Measurements from ENCODE around the gene TANGO6. TPM values are rescaled to one million over a fixed set of nuclear protein-coding genes. Genes with fewer than 3 reads are reported as not detected.

Gene TANGO6
- total RNA-seq, 1 donor from 2014 or later: 10.9 TPM

DNA sequence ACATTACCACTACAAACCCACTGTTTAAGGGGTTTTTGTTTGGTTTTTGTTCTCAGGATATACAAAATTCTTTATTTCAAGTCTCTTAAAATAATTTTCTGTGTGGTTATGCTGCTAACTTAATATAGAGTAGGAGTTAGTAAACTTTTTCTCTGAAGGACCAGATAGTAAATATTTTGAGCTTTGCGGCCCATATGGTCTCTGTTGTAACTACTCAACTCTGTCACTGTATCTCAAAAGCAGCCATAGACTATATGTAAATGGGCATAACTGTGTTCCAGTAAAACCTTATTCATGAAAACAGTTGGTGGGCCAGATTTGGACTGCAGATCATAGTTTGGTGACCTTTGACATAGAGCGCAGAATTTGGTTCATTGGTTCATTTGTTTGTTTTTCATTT is 7.2 kb downstream of the TANGO6 start:
- TF ChIP-seq, protein P1, sequence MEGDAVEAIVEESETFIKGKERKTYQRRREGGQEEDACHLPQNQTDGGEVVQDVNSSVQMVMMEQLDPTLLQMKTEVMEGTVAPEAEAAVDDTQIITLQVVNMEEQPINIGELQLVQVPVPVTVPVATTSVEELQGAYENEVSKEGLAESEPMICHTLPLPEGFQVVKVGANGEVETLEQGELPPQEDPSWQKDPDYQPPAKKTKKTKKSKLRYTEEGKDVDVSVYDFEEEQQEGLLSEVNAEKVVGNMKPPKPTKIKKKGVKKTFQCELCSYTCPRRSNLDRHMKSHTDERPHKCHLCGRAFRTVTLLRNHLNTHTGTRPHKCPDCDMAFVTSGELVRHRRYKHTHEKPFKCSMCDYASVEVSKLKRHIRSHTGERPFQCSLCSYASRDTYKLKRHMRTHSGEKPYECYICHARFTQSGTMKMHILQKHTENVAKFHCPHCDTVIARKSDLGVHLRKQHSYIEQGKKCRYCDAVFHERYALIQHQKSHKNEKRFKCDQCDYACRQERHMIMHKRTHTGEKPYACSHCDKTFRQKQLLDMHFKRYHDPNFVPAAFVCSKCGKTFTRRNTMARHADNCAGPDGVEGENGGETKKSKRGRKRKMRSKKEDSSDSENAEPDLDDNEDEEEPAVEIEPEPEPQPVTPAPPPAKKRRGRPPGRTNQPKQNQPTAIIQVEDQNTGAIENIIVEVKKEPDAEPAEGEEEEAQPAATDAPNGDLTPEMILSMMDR (IDR thresholded peaks at IDR 0.05; ENCODE audit: insufficient read depth, low read length, poor library complexity, severe bottlenecking): no peak
- Histone ChIP-seq H3K4me3 (ENCODE audit: low read depth, low read length) (no peak overlapping the region), H3K36me3 (ENCODE audit: control insufficient read depth, insufficient read depth, low read length) (no peaks in the 10 kb centered on the region), H3K27me3 (ENCODE audit: control insufficient read depth, insufficient read depth, low read length) (no peaks in the 10 kb centered on the region)
- DNase-seq (ENCODE audit: low read depth): no peak

DNA sequence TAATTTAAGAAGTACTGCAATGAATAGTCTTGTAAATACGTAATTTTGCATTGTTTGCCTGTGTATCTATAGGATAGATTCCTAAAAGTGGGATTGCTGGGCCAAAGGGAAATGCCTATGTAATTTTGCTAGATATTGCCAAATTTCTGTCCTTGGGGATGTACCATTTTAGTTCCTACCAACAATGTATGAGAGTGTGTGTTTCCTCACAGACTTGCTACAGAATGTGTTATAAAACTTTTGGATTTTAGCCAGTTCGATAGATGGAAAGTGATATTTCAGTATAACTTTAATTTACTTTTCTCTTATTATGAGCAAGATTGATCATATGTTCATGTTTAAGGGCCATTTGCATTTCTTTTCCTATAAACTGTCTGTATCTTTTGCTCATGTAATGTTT is 8.3 kb downstream of the TANGO6 start:
- H3K36me3 ChIP-seq (ENCODE audit: control insufficient read depth, insufficient read depth, low read length): no peaks in the 10 kb centered on the region
- DNase-seq (ENCODE audit: low read depth): no peak
- no peaks in the 10 kb centered on the region for H3K27me3 ChIP-seq (ENCODE audit: control insufficient read depth, insufficient read depth, low read length)
- TF ChIP-seq, protein P1 (IDR thresholded peaks at IDR 0.05; ENCODE audit: insufficient read depth, low read length, poor library complexity, severe bottlenecking): no peak
- no peak overlapping the region for H3K4me3 ChIP-seq (ENCODE audit: low read depth, low read length)

DNA sequence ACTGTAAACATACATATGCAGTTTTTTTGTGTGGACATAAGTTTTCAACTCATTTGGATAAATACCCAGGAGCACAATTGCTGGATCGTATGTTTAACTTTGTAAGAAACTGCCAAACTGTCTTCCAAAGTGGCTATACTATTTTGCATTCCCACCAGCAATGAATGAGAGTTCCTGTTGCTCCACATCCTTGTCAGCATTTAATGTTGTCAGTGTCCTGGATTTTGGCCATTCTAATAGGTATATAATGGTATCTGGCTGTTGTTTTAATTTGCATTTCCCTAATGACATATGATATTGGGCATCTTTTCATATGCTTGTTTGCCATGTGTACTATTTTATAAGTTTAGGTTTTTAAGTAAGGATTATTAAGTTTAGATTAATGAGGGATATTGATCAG is 14.1 kb downstream of the TANGO6 start:
- DNase-seq (ENCODE audit: low read depth): no peak
- Histone ChIP-seq H3K27me3 (ENCODE audit: control insufficient read depth, insufficient read depth, low read length) (no peaks in the 10 kb centered on the region), H3K36me3 (ENCODE audit: control insufficient read depth, insufficient read depth, low read length) (peaks cover 1% of the 10 kb centered on the region), H3K4me3 (ENCODE audit: low read depth, low read length) (no peak overlapping the region)
- TF ChIP-seq, protein P1 (IDR thresholded peaks at IDR 0.05; ENCODE audit: insufficient read depth, low read length, poor library complexity, severe bottlenecking): no peak

DNA sequence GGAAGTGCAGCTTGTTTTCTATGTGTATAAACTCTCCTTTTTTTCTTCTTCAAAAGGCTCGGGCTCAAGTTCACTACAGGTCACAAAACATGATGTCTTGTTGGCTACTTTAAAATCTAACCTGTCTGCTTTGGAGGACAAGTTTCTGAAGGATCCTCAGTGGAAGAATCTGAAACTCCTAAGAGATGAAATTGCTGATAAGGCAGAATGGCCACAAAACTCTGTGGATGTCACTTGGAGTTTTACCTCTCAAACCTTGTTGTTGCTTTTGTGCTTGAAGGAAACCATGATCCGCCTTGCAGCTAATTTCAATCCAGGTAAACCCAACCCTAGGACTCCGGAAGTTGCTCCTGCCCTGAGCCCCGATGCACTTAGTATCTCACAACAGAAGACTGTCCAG is 16.5 kb downstream of the TANGO6 start:
- Histone ChIP-seq H3K4me3 (ENCODE audit: low read depth, low read length) (no peak overlapping the region), H3K36me3 (ENCODE audit: control insufficient read depth, insufficient read depth, low read length) (peaks cover 1% of the 10 kb centered on the region), H3K27me3 (ENCODE audit: control insufficient read depth, insufficient read depth, low read length) (no peaks in the 10 kb centered on the region)
- DNase-seq (ENCODE audit: low read depth): no peak
- TF ChIP-seq, protein P1 (IDR thresholded peaks at IDR 0.05; ENCODE audit: insufficient read depth, low read length, poor library complexity, severe bottlenecking): no peak

DNA sequence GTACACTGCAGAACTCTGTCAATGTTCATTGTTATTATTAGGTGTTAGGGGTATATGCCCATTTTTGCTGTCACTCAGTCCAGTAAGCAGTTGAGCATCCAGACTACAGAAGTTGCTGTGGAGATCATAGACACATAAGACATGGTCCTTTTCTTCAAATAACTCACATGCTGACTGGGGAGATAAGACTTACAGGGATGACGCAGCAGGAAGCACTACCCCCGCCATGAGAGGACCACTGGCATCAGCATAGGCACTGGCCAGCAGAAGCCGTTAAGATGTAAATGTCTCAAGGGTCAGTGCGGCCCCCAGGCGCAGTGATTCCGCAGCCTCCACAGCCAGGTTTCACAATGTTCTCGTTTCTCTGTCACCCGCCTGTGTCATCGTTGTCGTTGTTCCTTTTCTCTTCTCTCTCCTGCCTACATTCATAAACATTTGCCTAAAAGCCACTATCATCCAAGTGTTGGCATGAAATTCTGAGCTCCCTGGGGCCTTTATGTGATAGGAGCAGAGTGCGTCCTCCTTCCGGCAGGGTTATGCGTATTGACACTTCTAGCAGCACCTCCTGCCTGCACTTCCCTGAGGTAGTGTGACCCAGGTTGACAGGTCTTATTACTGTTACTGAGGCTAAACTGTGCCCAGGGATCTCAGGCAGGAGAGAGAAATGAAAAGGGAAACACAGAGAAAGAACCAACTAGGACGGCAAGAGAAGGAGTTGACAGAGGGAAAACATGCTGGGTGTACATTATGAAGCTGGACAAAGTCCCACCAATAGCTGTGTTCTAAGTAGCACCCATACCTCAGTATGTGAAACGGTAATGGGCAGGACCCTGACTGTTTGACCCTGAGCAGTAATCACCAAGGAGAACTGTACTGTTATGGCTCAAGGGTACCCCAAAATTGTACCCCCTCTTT is 17.9 kb downstream of the TANGO6 start:
- Histone ChIP-seq H3K4me3 (ENCODE audit: low read depth, low read length) (no peak overlapping the region), H3K36me3 (ENCODE audit: control insufficient read depth, insufficient read depth, low read length) (peaks cover 1% of the 10 kb centered on the region), H3K27me3 (ENCODE audit: control insufficient read depth, insufficient read depth, low read length) (no peaks in the 10 kb centered on the region)
- no peak for DNase-seq (ENCODE audit: low read depth)
- TF ChIP-seq, protein P1 (IDR thresholded peaks at IDR 0.05; ENCODE audit: insufficient read depth, low read length, poor library complexity, severe bottlenecking): no peak
